ENCODE measurements around the gene PPP1R12C.
"Not testable (repeated sequence)": the region's sequence is repeated elsewhere in the genome, so short reads cannot be mapped to it uniquely, and the experiment has no call there.

PPP1R12C gene

GRCh38 chr19:55070466-55071128 lies 46.8 kb downstream of the PPP1R12C start:
- TF ChIP-seq CTCF (IDR thresholded peaks at IDR 0.05; ENCODE audit: low read depth, low read length), result no peak
- no peak for DNase-seq (ENCODE audit: extremely low read depth, low read depth)

- no peak for DNase-seq (ENCODE audit: extremely low read depth, low read depth)
- TF ChIP-seq CTCF (IDR thresholded peaks at IDR 0.05; ENCODE audit: low read depth, low read length), result no peak
Observed at GRCh38 chr19:55069865-55070197, 47.6 kb downstream of the PPP1R12C start.

- no peak for DNase-seq (ENCODE audit: extremely low read depth, low read depth)
- no peak for TF ChIP-seq CTCF (IDR thresholded peaks at IDR 0.05; ENCODE audit: low read depth, low read length)
Observed at GRCh38 chr19:55068950-55069864, 48.2 kb downstream of the PPP1R12C start.

- no peak for TF ChIP-seq CTCF (IDR thresholded peaks at IDR 0.05; ENCODE audit: low read depth, low read length)
- DNase-seq (ENCODE audit: extremely low read depth, low read depth), result no peak
Observed at GRCh38 chr19:55067869-55068268, 49.6 kb downstream of the PPP1R12C start.

- no peak for DNase-seq (ENCODE audit: extremely low read depth, low read depth)
- no peak for TF ChIP-seq CTCF (IDR thresholded peaks at IDR 0.05; ENCODE audit: low read depth, low read length)
Observed at GRCh38 chr19:55066107-55066709, 51.2 kb downstream of the PPP1R12C start.

GRCh38 chr19:55065516-55065915 lies 51.9 kb downstream of the PPP1R12C start:
- DNase-seq (ENCODE audit: extremely low read depth, low read depth), result not testable (repeated sequence)

- TF ChIP-seq CTCF (IDR thresholded peaks at IDR 0.05; ENCODE audit: low read depth, low read length), result no peak
Observed at GRCh38 chr19:55063492-55063843, 54.0 kb downstream of the PPP1R12C start.

More at GRCh38 chr19:55063492-55063843, 54.0 kb downstream of the PPP1R12C start:
- no peak for DNase-seq (ENCODE audit: extremely low read depth, low read depth)

Data from AG09319 (cell line).